T-helper 9 cell (primary cell): ENCODE results near the gene TSPO.

Source experiments
- DNase-seq: peaks from one replicate; pipeline ENCODE4 v3.0.0-alpha.2; 2020

The TSPO gene

GRCh38 chr22:43203471-43203981, 52.2 kb downstream of the TSPO start:
- no peak for DNase-seq

GRCh38 chr22:43205261-43205691, 53.9 kb downstream of the TSPO start:
- DNase-seq = no peak

- no peak for DNase-seq
These were observed 54.6 kb downstream of the TSPO start for GRCh38 chr22:43205748-43206508.

- no peak for DNase-seq
These were observed 55.3 kb downstream of the TSPO start for GRCh38 chr22:43206509-43207161.

GRCh38 chr22:43207386-43207785, 56.0 kb downstream of the TSPO start:
- no peak for DNase-seq

- no peak for DNase-seq
These were observed 56.7 kb downstream of the TSPO start for GRCh38 chr22:43207849-43208702.

GRCh38 chr22:43208703-43209522, 57.6 kb downstream of the TSPO start:
- DNase-seq = no peak

- no peak for DNase-seq
These were observed 58.1 kb downstream of the TSPO start for GRCh38 chr22:43209523-43209890.

- DNase-seq = no peak
These were observed 58.6 kb downstream of the TSPO start for GRCh38 chr22:43209971-43210370.

- no peak for DNase-seq
These were observed 59.5 kb downstream of the TSPO start for GRCh38 chr22:43210631-43211515.

- no peak for DNase-seq
These were observed 60.6 kb downstream of the TSPO start for GRCh38 chr22:43211941-43212433.

- DNase-seq = no peak
These were observed 61.1 kb downstream of the TSPO start for GRCh38 chr22:43212434-43212952.
